CD14-positive monocyte (primary cell): ENCODE results near the gene TMEM135. TPM values are rescaled to one million over a fixed set of nuclear protein-coding genes. Genes with fewer than 3 reads are reported as not detected.

Experiments
- DNase-seq, 3 donors: peaks; one replicate each; pipeline ENCODE4 v3.0.0-alpha.2; 2011 to 2022
- H2AFZ ChIP-seq: 2 replicates; pipeline ENCODE4 v1.6.0; 2012; ENCODE audit warnings: mild to moderate bottlenecking, low read depth, low read length, inconsistent platforms; ENCODE audit not compliant: insufficient read depth, poor library complexity, severe bottlenecking
- H3K27ac ChIP-seq, 2 donors: 1 replicate in 1 of 2; 2 replicates in 1 of 2; pipeline ENCODE4 v1.5.1; 2012 to 2013; ENCODE audit warnings: low read length in 2 of 2, control low read depth in 1 of 2, inconsistent platforms in 1 of 2, low read depth in 1 of 2, mild to moderate bottlenecking in 1 of 2
- H3K27me3 ChIP-seq, 2 donors: one replicate each; pipeline versions ENCODE4 v1.6.0 to v1.6.1; 2011 to 2013; ENCODE audit warnings: low read length in 2 of 2; ENCODE audit not compliant: control insufficient read depth in 2 of 2, insufficient read depth in 2 of 2
- H3K36me3 ChIP-seq, 2 donors: replicated peaks in 1 of 2; 1 replicate in 1 of 2; 2 replicates in 1 of 2; pipeline versions ENCODE4 v1.5.1 to v1.6.1; 2012 to 2013; ENCODE audit warnings: low read length in 2 of 2, control low read depth in 1 of 2, inconsistent platforms in 1 of 2, mild to moderate bottlenecking in 1 of 2; ENCODE audit not compliant: insufficient read depth in 2 of 2, control insufficient read depth in 1 of 2
- H3K4me1 ChIP-seq, 2 donors: 1 replicate in 1 of 2; 2 replicates in 1 of 2; pipeline versions ENCODE4 v1.5.1 to v1.6.1; 2012 to 2013; ENCODE audit warnings: low read length in 2 of 2, control low read depth in 1 of 2, inconsistent platforms in 1 of 2, mild to moderate bottlenecking in 1 of 2, moderate library complexity in 1 of 2; ENCODE audit not compliant: insufficient read depth in 2 of 2, control insufficient read depth in 1 of 2
- H3K4me2 ChIP-seq: replicated peaks from 2 replicates; pipeline ENCODE3; 2012; ENCODE audit warnings: low read length, moderate library complexity, mild to moderate bottlenecking; ENCODE audit not compliant: poor library complexity, severe bottlenecking; ENCODE audit errors: extremely low read depth
- H3K4me3 ChIP-seq, 3 experiments: fragments of 200-600 bp in 1 of 3; sonication (generic) in 1 of 3; replicated peaks in 1 of 3; 1 replicate in 2 of 3; 2 replicates in 1 of 3; pipeline ENCODE4 v1.5.1; 2011 to 2013; ENCODE audit warnings: low read length in 3 of 3, mild to moderate bottlenecking in 3 of 3, control low read depth in 2 of 3, low read depth in 2 of 3, inconsistent platforms in 1 of 3, moderate library complexity in 1 of 3
- H3K79me2 ChIP-seq: 2 replicates; pipeline ENCODE4 v1.6.0; 2012; ENCODE audit warnings: mild to moderate bottlenecking, control low read depth, inconsistent platforms, low read length, moderate library complexity; ENCODE audit not compliant: insufficient read depth
- H3K9ac ChIP-seq: 2 replicates; pipeline ENCODE4 v1.6.0; 2017; ENCODE audit warnings: low read length, mild to moderate bottlenecking; ENCODE audit not compliant: insufficient read depth, poor library complexity, severe bottlenecking
- H3K9me3 ChIP-seq, 2 donors: replicated peaks in 1 of 2; 1 replicate in 1 of 2; 2 replicates in 1 of 2; pipeline versions ENCODE4 v1.5.1 to v1.6.1; 2012 to 2013; ENCODE audit warnings: low read length in 2 of 2, control low read depth in 1 of 2; ENCODE audit not compliant: control insufficient read depth in 1 of 2, insufficient read depth in 1 of 2
- H4K20me1 ChIP-seq: 2 replicates; pipeline ENCODE4 v1.6.0; 2012; ENCODE audit warnings: mild to moderate bottlenecking, low read length, control low read depth, moderate library complexity; ENCODE audit not compliant: insufficient read depth
- H3K27ac Mint-ChIP-seq, 7 donors: one replicate each; pipeline ENCODE4 v1.8.0; 2020; ENCODE audit warnings: mild to moderate bottlenecking in 7 of 7, mixed read lengths in 7 of 7, moderate library complexity in 6 of 7, inconsistent platforms in 2 of 7
- H3K27me3 Mint-ChIP-seq, 3 donors: one replicate each; pipeline ENCODE4 v1.8.0; 2021 to 2022; ENCODE audit warnings: low read depth in 3 of 3, mild to moderate bottlenecking in 3 of 3, mixed read lengths in 3 of 3, moderate library complexity in 3 of 3, inconsistent platforms in 1 of 3
- H3K36me3 Mint-ChIP-seq, 2 donors: one replicate each; pipeline ENCODE4 v1.8.0; 2020; ENCODE audit warnings: mixed read lengths in 2 of 2, inconsistent platforms in 1 of 2, mild to moderate bottlenecking in 1 of 2
- H3K4me1 Mint-ChIP-seq: one replicate; pipeline ENCODE4 v1.8.0; 2020; ENCODE audit warnings: mild to moderate bottlenecking, mixed read lengths
- H3K4me3 Mint-ChIP-seq, 2 donors: one replicate each; pipeline ENCODE4 v1.8.0; 2020; ENCODE audit warnings: mild to moderate bottlenecking in 2 of 2, mixed read lengths in 2 of 2, moderate library complexity in 1 of 2
- H3K9me3 Mint-ChIP-seq, 7 donors: one replicate each; pipeline ENCODE4 v1.8.0; 2020 to 2022; ENCODE audit warnings: mixed read lengths in 7 of 7, mild to moderate bottlenecking in 6 of 7, moderate library complexity in 6 of 7, inconsistent platforms in 2 of 7
- WGBS: methylation state at CpG from one replicate; pipeline ENCODE4 v1.1.5; 2013; ENCODE audit warnings: missing lambda C conversion rate; ENCODE audit not compliant: insufficient coverage; 5-methylcytosine and 5-hydroxymethylcytosine counted together
- intact Hi-C, 2 donors: fragments of 100-400 bp; cut with micrococcal nuclease; formaldehyde crosslinking; loops; one replicate each; pipeline versions ENCODE4 v1.15.0 to v1.15.1; 2023
- polyA plus RNA-seq, 3 donors: library from polyadenylated mRNA; depleted of rRNA in 1 of 3; unstranded in 2 of 3; stranded (reverse) in 1 of 3; fragments of 300-500 nt in 2 of 3; fragments of >200 nt in 1 of 3; fragmentation: Illumina TruSeq in 2 of 3; gene quantifications; 1 replicate in 2 of 3; 2 replicates in 1 of 3; pipeline ENCODE4 v1.2.3, GENCODE V29; 2012 to 2021
- TF ChIP-seq, protein P1 (sequence below): fragments of 200-600 bp; IDR thresholded peaks from one replicate; pipeline ENCODE4 v1.8.0; 2022; ENCODE audit warnings: antibody characterized with exemption, mild to moderate bottlenecking

TMEM135 gene
- polyA plus RNA-seq, 3 donors = 2.7 to 8.4 (median 5.9) TPM

DNA sequence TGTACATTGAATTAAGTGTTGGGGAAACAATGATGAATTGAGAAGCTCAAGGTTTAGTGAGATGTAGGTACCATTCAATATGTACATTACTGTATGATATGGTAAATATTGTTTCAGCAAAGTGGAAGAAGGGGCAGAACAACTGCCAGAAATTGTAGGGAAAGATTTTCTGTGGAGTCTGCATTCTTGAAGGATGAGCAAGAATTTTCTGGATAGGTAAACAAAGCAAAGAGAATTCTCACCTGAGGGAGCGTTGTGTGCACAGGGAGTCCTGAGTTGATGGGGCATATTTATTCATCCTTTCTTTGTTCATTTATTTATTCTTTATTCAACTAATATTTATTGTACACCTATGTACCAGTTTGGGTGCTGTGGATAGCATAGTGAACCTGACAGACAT is 83.2 kb downstream of the TMEM135 start:
- intact Hi-C loops = no loop called here
- no peak overlapping the region for H3K4me2 ChIP-seq
- no peaks in the 10 kb centered on the region for H3K9me3 ChIP-seq
- H3K27me3 Mint-ChIP-seq = no peaks in the 10 kb centered on the region
- no peaks in the 10 kb centered on the region for H3K4me1 Mint-ChIP-seq
- H3K4me3 Mint-ChIP-seq = no peak overlapping the region
- H3K27ac ChIP-seq = no peak overlapping the region
- no peaks in the 10 kb centered on the region for H3K79me2 ChIP-seq
- H3K27me3 ChIP-seq = no peaks in the 10 kb centered on the region
- H3K36me3 Mint-ChIP-seq = no peaks in the 10 kb centered on the region
- H3K9me3 Mint-ChIP-seq = no peaks in the 10 kb centered on the region
- TF ChIP-seq, protein P1, sequence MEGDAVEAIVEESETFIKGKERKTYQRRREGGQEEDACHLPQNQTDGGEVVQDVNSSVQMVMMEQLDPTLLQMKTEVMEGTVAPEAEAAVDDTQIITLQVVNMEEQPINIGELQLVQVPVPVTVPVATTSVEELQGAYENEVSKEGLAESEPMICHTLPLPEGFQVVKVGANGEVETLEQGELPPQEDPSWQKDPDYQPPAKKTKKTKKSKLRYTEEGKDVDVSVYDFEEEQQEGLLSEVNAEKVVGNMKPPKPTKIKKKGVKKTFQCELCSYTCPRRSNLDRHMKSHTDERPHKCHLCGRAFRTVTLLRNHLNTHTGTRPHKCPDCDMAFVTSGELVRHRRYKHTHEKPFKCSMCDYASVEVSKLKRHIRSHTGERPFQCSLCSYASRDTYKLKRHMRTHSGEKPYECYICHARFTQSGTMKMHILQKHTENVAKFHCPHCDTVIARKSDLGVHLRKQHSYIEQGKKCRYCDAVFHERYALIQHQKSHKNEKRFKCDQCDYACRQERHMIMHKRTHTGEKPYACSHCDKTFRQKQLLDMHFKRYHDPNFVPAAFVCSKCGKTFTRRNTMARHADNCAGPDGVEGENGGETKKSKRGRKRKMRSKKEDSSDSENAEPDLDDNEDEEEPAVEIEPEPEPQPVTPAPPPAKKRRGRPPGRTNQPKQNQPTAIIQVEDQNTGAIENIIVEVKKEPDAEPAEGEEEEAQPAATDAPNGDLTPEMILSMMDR = no peak
- no peak overlapping the region for H3K4me3 ChIP-seq
- DNase-seq = no peak
- H4K20me1 ChIP-seq = no peaks in the 10 kb centered on the region
- no peaks in the 10 kb centered on the region for H3K4me1 ChIP-seq
- WGBS = no CpG with 5 or more reads among the region's 1 CpG
- H3K9ac ChIP-seq = no peak overlapping the region
- no peak overlapping the region for H2AFZ ChIP-seq
- no peaks in the 10 kb centered on the region for H3K36me3 ChIP-seq
- no peak overlapping the region for H3K27ac Mint-ChIP-seq

DNA sequence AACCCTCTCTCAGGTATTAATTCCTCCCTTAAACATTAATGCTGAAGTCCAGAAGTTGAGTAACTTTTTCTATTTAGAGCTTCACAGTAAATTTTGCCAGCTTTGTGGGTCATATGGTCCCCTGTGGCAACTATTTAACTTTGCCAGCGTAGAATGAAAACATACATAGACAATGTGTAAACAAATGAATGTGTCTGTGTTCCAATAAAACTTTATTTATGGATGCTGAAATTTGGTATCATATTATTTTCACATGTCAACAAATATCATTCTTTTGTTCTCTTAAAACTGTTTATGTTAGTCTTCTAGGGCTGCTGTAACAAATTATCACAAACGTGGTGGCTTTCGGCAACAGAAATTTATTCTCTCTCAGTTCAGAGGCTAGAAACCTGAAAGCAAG is 85.1 kb downstream of the TMEM135 start:
- intact Hi-C loops = no loop called here
- DNase-seq = no peak
- Mint-ChIP-seq H3K4me3 (no peak overlapping the region), H3K9me3 (no peaks in the 10 kb centered on the region), H3K36me3 (no peaks in the 10 kb centered on the region), H3K27me3 (no peaks in the 10 kb centered on the region), H3K27ac (no peak overlapping the region), H3K4me1 (no peaks in the 10 kb centered on the region)
- no peaks in the 10 kb centered on the region for H3K36me3 ChIP-seq
- H3K4me2 ChIP-seq = no peak overlapping the region
- 100% methylated on average over 2 of the region's 3 CpGs for WGBS
- TF ChIP-seq, protein P1 = no peak
- H3K27ac ChIP-seq = no peak overlapping the region
- H3K9me3 ChIP-seq = no peaks in the 10 kb centered on the region
- H3K4me1 ChIP-seq = no peaks in the 10 kb centered on the region
- H3K79me2 ChIP-seq = no peaks in the 10 kb centered on the region
- H3K27me3 ChIP-seq = no peaks in the 10 kb centered on the region
- H3K9ac ChIP-seq = no peak overlapping the region
- H4K20me1 ChIP-seq = no peaks in the 10 kb centered on the region
- no peak overlapping the region for H3K4me3 ChIP-seq
- no peak overlapping the region for H2AFZ ChIP-seq
